KMS-11 (cell line): ENCODE measurements around the gene VWF.

Experiments
- H2AFZ ChIP-seq: fragments of 200-600 bp; sonication (generic); 2 replicates; pipeline ENCODE4 v1.6.1; 2016; ENCODE audit warnings: antibody characterized with exemption, mixed run types, low read depth
- H3K27ac ChIP-seq: fragments of 200-600 bp; sonication (generic); 2 replicates; pipeline ENCODE4 v1.6.1; 2016; ENCODE audit warnings: mild to moderate bottlenecking, mixed run types
- H3K27me3 ChIP-seq: fragments of 200-600 bp; sonication (generic); 2 replicates; pipeline ENCODE4 v1.6.1; 2017; ENCODE audit warnings: mild to moderate bottlenecking, low read depth, mixed run types, moderate library complexity; ENCODE audit not compliant: insufficient read depth
- H3K36me3 ChIP-seq: fragments of 200-600 bp; sonication (generic); 2 replicates; pipeline ENCODE4 v1.6.1; 2017; ENCODE audit warnings: mild to moderate bottlenecking, mixed run types; ENCODE audit not compliant: insufficient read depth
- H3K4me1 ChIP-seq: fragments of 200-600 bp; sonication (generic); 2 replicates; pipeline ENCODE4 v1.6.1; 2016; ENCODE audit warnings: mild to moderate bottlenecking, low read depth, mixed run types; ENCODE audit not compliant: poor library complexity, severe bottlenecking
- H3K4me2 ChIP-seq: fragments of 200-600 bp; sonication (generic); 2 replicates; pipeline ENCODE4 v1.7.0; 2016; ENCODE audit warnings: mild to moderate bottlenecking, mixed run types
- H3K4me3 ChIP-seq: fragments of 200-600 bp; sonication (generic); IDR thresholded peaks from 2 replicates; pipeline ENCODE4 v1.6.1; 2017; ENCODE audit warnings: low read depth, low read length, mixed read lengths; ENCODE audit not compliant: insufficient read depth
- H3K79me2 ChIP-seq: fragments of 200-600 bp; sonication (generic); 2 replicates; pipeline ENCODE4 v1.6.1; 2016; ENCODE audit warnings: low read depth, mixed run types; ENCODE audit not compliant: insufficient read depth
- H3K9ac ChIP-seq: fragments of 200-600 bp; sonication (generic); 2 replicates; pipeline ENCODE4 v1.6.1; 2016; ENCODE audit warnings: mild to moderate bottlenecking, mixed run types
- H4K20me1 ChIP-seq: fragments of 200-600 bp; sonication (generic); 2 replicates; pipeline ENCODE4 v1.6.1; 2016; ENCODE audit warnings: mild to moderate bottlenecking, mixed run types; ENCODE audit not compliant: insufficient read depth
- CTCF ChIP-seq: fragments of 200-600 bp; sonication (generic); conservative IDR thresholded peaks from 2 replicates; pipeline ENCODE4 v1.6.1; 2017; ENCODE audit warnings: low read depth, mild to moderate bottlenecking, antibody characterized with exemption, low read length, moderate library complexity, mixed read lengths

VWF gene

GRCh38 chr12:6041891-6042290 lies 82.6 kb downstream of the VWF start:
- no peak for TF ChIP-seq CTCF
- H3K4me1 ChIP-seq: no peaks in the 10 kb centered on the region
- H3K36me3 ChIP-seq: no peaks in the 10 kb centered on the region
- H3K27ac ChIP-seq: no peak overlapping the region
- H3K4me2 ChIP-seq: no peak overlapping the region
- no peaks in the 10 kb centered on the region for H3K27me3 ChIP-seq
- no peak overlapping the region for H2AFZ ChIP-seq
- no peak overlapping the region for H3K9ac ChIP-seq
- H4K20me1 ChIP-seq: no peaks in the 10 kb centered on the region
- H3K4me3 ChIP-seq: no peak overlapping the region
- H3K79me2 ChIP-seq: no peaks in the 10 kb centered on the region

- H3K79me2 ChIP-seq: no peaks in the 10 kb centered on the region
- no peak overlapping the region for H3K9ac ChIP-seq
- H2AFZ ChIP-seq: no peak overlapping the region
These were observed 83.7 kb downstream of the VWF start for GRCh38 chr12:6040815-6041214.

GRCh38 chr12:6039894-6040601 lies 84.4 kb downstream of the VWF start:
- Histone ChIP-seq H3K9ac (no peak overlapping the region), H3K4me1 (no peaks in the 10 kb centered on the region), H4K20me1 (no peaks in the 10 kb centered on the region), H3K4me3 (no peak overlapping the region), H3K79me2 (no peaks in the 10 kb centered on the region), H3K27ac (no peak overlapping the region), H3K4me2 (no peak overlapping the region), H3K36me3 (no peaks in the 10 kb centered on the region), H3K27me3 (no peaks in the 10 kb centered on the region), H2AFZ (peak overlapping the region; percentile 69; the same call in 1 of the 2 replicates)
- peak; percentile 88 for TF ChIP-seq CTCF

More at GRCh38 chr12:6040815-6041214, 83.7 kb downstream of the VWF start:
- H4K20me1 ChIP-seq: no peaks in the 10 kb centered on the region
- no peak overlapping the region for H3K4me3 ChIP-seq
- no peaks in the 10 kb centered on the region for H3K36me3 ChIP-seq
- H3K27me3 ChIP-seq: no peaks in the 10 kb centered on the region
- no peaks in the 10 kb centered on the region for H3K4me1 ChIP-seq
- no peak overlapping the region for H3K27ac ChIP-seq
- no peak for TF ChIP-seq CTCF
- no peak overlapping the region for H3K4me2 ChIP-seq

- Histone ChIP-seq H3K4me2 (no peak overlapping the region), H3K27me3 (no peaks in the 10 kb centered on the region), H3K4me1 (no peaks in the 10 kb centered on the region), H3K4me3 (no peak overlapping the region), H3K27ac (no peak overlapping the region), H3K79me2 (no peaks in the 10 kb centered on the region), H4K20me1 (no peaks in the 10 kb centered on the region), H3K9ac (no peak overlapping the region), H2AFZ (no peak overlapping the region), H3K36me3 (no peaks in the 10 kb centered on the region)
- peak; percentile 70 for TF ChIP-seq CTCF
These were observed 86.3 kb downstream of the VWF start for GRCh38 chr12:6038160-6038559.
